ENCODE measurements around the gene SPIRE1. TPM values are rescaled to one million over a fixed set of nuclear protein-coding genes. Genes with fewer than 3 reads are reported as not detected.

The SPIRE1 gene
- total RNA-seq, 5 donors from 2014 or later (not counting 1 experiment from before 2014, with no cell fraction given): 1.1 to 2.9 (median 1.4) TPM

GRCh38 chr18:12639990-12640880 lies 17.7 kb downstream of the SPIRE1 start:
- no peaks in the 10 kb centered on the region for H3K9me3 Mint-ChIP-seq
- CTCF ChIA-PET: interaction anchor here in 1 of 2 donors (0.6 kb wide), 1 partner anchor 282 kb away, joined by 3 read pairs; no protein-coding TSS in a partner anchor

GRCh38 chr18:12638644-12639124 lies 19.2 kb downstream of the SPIRE1 start:
- H3K27ac ChIP-seq (ENCODE audit: low read length): no peak overlapping the region
- CTCF ChIA-PET: no interaction called here
- WGBS (ENCODE audit: insufficient coverage): 39% methylated on average over 2 of the region's 3 CpGs

More at GRCh38 chr18:12639990-12640880, 17.7 kb downstream of the SPIRE1 start:
- POLR2A ChIA-PET: no interaction called here
- H3K27ac Mint-ChIP-seq: no peak overlapping the region
- H3K4me1 ChIP-seq (ENCODE audit: control insufficient read depth in 1 of 2, extremely low read depth in 1 of 2, insufficient read depth in 2 of 2, low read length in 2 of 2): no peaks in the 10 kb centered on the region
- no peak overlapping the region for H3K27ac ChIP-seq (ENCODE audit: low read length)
- no peak for ATAC-seq (replicated peaks in 1 of 4)
- H3K36me3 Mint-ChIP-seq: no peaks in the 10 kb centered on the region
- no peaks in the 10 kb centered on the region for H3K9me3 ChIP-seq
- H3K4me3 ChIP-seq (ENCODE audit: control insufficient read depth in 1 of 2, extremely low read depth in 1 of 2, low read length in 1 of 2): no peak overlapping the region
- WGBS (ENCODE audit: insufficient coverage): 95% methylated on average over 3 of the region's 5 CpGs
- H3K4me1 Mint-ChIP-seq: no peaks in the 10 kb centered on the region
- H3K36me3 ChIP-seq (ENCODE audit: control insufficient read depth in 2 of 2, extremely low read depth in 1 of 2, insufficient read depth in 1 of 2, low read length in 1 of 2): no peaks in the 10 kb centered on the region
- no peaks in the 10 kb centered on the region for H3K27me3 ChIP-seq (replicated peaks in 1 of 2; ENCODE audit: control insufficient read depth in 2 of 2, extremely low read depth in 1 of 2, insufficient read depth in 2 of 2, low read length in 1 of 2)
- no peak overlapping the region for H3K4me3 Mint-ChIP-seq
- no peak for DNase-seq
- peaks cover 15 to 19% of the 10 kb centered on the region in 2 donors for H3K27me3 Mint-ChIP-seq

GRCh38 chr18:12637901-12638643 lies 19.8 kb downstream of the SPIRE1 start:
- ChIA-PET POLR2A (no interaction called here), CTCF (no interaction called here)
- H3K4me3 Mint-ChIP-seq: no peak overlapping the region
- no peak overlapping the region for H3K27ac Mint-ChIP-seq
- Histone ChIP-seq H3K27ac (ENCODE audit: low read length) (no peak overlapping the region), H3K27me3 (replicated peaks in 1 of 2; ENCODE audit: control insufficient read depth in 2 of 2, extremely low read depth in 1 of 2, insufficient read depth in 2 of 2, low read length in 1 of 2) (no peaks in the 10 kb centered on the region), H3K9me3 (no peaks in the 10 kb centered on the region), H3K4me1 (ENCODE audit: control insufficient read depth in 1 of 2, extremely low read depth in 1 of 2, insufficient read depth in 2 of 2, low read length in 2 of 2) (no peaks in the 10 kb centered on the region), H3K4me3 (ENCODE audit: control insufficient read depth in 1 of 2, extremely low read depth in 1 of 2, low read length in 1 of 2) (no peak overlapping the region), H3K36me3 (ENCODE audit: control insufficient read depth in 2 of 2, extremely low read depth in 1 of 2, insufficient read depth in 1 of 2, low read length in 1 of 2) (no peaks in the 10 kb centered on the region)
- ATAC-seq (replicated peaks in 1 of 4) (no peak), DNase-seq (no peak)
- H3K36me3 Mint-ChIP-seq: no peaks in the 10 kb centered on the region
- H3K27me3 Mint-ChIP-seq: peaks cover 12 to 14% of the 10 kb centered on the region in 2 donors
- H3K4me1 Mint-ChIP-seq: no peaks in the 10 kb centered on the region
- no peaks in the 10 kb centered on the region for H3K9me3 Mint-ChIP-seq
- WGBS (ENCODE audit: insufficient coverage): 100% methylated on average over 1 of the region's 4 CpGs

More at GRCh38 chr18:12638644-12639124, 19.2 kb downstream of the SPIRE1 start:
- H3K4me1 ChIP-seq (ENCODE audit: control insufficient read depth in 1 of 2, extremely low read depth in 1 of 2, insufficient read depth in 2 of 2, low read length in 2 of 2): no peaks in the 10 kb centered on the region
- no peaks in the 10 kb centered on the region for H3K27me3 ChIP-seq (replicated peaks in 1 of 2; ENCODE audit: control insufficient read depth in 2 of 2, extremely low read depth in 1 of 2, insufficient read depth in 2 of 2, low read length in 1 of 2)
- H3K9me3 Mint-ChIP-seq: no peaks in the 10 kb centered on the region
- no peak overlapping the region for H3K4me3 Mint-ChIP-seq
- H3K27me3 Mint-ChIP-seq: peaks cover 15 to 19% of the 10 kb centered on the region in 2 donors
- H3K27ac Mint-ChIP-seq: no peak overlapping the region
- ATAC-seq (replicated peaks in 1 of 4) (no peak), DNase-seq (no peak)
- POLR2A ChIA-PET: no interaction called here
- no peaks in the 10 kb centered on the region for H3K36me3 Mint-ChIP-seq
- no peak overlapping the region for H3K4me3 ChIP-seq (ENCODE audit: control insufficient read depth in 1 of 2, extremely low read depth in 1 of 2, low read length in 1 of 2)
- H3K9me3 ChIP-seq: no peaks in the 10 kb centered on the region
- H3K36me3 ChIP-seq (ENCODE audit: control insufficient read depth in 2 of 2, extremely low read depth in 1 of 2, insufficient read depth in 1 of 2, low read length in 1 of 2): no peaks in the 10 kb centered on the region
- no peaks in the 10 kb centered on the region for H3K4me1 Mint-ChIP-seq

GRCh38 chr18:12637393-12637792 lies 20.5 kb downstream of the SPIRE1 start:
- H3K4me1 ChIP-seq (ENCODE audit: control insufficient read depth in 1 of 2, extremely low read depth in 1 of 2, insufficient read depth in 2 of 2, low read length in 2 of 2): no peaks in the 10 kb centered on the region
- H3K4me3 Mint-ChIP-seq: no peak overlapping the region
- no peaks in the 10 kb centered on the region for H3K4me1 Mint-ChIP-seq
- no peaks in the 10 kb centered on the region for H3K9me3 ChIP-seq
- H3K27ac Mint-ChIP-seq: no peak overlapping the region
- ATAC-seq (replicated peaks in 1 of 4) (no peak), DNase-seq (no peak)
- ChIA-PET CTCF (no interaction called here), POLR2A (no interaction called here)
- H3K9me3 Mint-ChIP-seq: no peaks in the 10 kb centered on the region
- no peaks in the 10 kb centered on the region for H3K27me3 ChIP-seq (replicated peaks in 1 of 2; ENCODE audit: control insufficient read depth in 2 of 2, extremely low read depth in 1 of 2, insufficient read depth in 2 of 2, low read length in 1 of 2)
- H3K27ac ChIP-seq (ENCODE audit: low read length): no peak overlapping the region
- H3K36me3 ChIP-seq (ENCODE audit: control insufficient read depth in 2 of 2, extremely low read depth in 1 of 2, insufficient read depth in 1 of 2, low read length in 1 of 2): no peaks in the 10 kb centered on the region
- WGBS (ENCODE audit: insufficient coverage): no CpG with 5 or more reads among the region's 3 CpGs
- H3K27me3 Mint-ChIP-seq: peaks cover 8 to 11% of the 10 kb centered on the region in 2 donors
- no peaks in the 10 kb centered on the region for H3K36me3 Mint-ChIP-seq
- no peak overlapping the region for H3K4me3 ChIP-seq (ENCODE audit: control insufficient read depth in 1 of 2, extremely low read depth in 1 of 2, low read length in 1 of 2)

GRCh38 chr18:12631831-12632477 lies 26.0 kb downstream of the SPIRE1 start:
- H3K9me3 Mint-ChIP-seq: no peaks in the 10 kb centered on the region
- Histone ChIP-seq H3K27me3 (replicated peaks in 1 of 2; ENCODE audit: control insufficient read depth in 2 of 2, extremely low read depth in 1 of 2, insufficient read depth in 2 of 2, low read length in 1 of 2) (no peaks in the 10 kb centered on the region), H3K4me3 (ENCODE audit: control insufficient read depth in 1 of 2, extremely low read depth in 1 of 2, low read length in 1 of 2) (no peak overlapping the region), H3K4me1 (ENCODE audit: control insufficient read depth in 1 of 2, extremely low read depth in 1 of 2, insufficient read depth in 2 of 2, low read length in 2 of 2) (no peaks in the 10 kb centered on the region), H3K36me3 (ENCODE audit: control insufficient read depth in 2 of 2, extremely low read depth in 1 of 2, insufficient read depth in 1 of 2, low read length in 1 of 2) (no peaks in the 10 kb centered on the region), H3K27ac (ENCODE audit: low read length) (no peak overlapping the region), H3K9me3 (no peaks in the 10 kb centered on the region)
- no peak overlapping the region for H3K4me3 Mint-ChIP-seq
- 76% methylated on average over 5 of the region's 6 CpGs for WGBS (ENCODE audit: insufficient coverage)
- peaks cover 3% of the 10 kb centered on the region for H3K36me3 Mint-ChIP-seq
- no peak for DNase-seq
- ChIA-PET CTCF (no interaction called here), POLR2A (interaction anchor here in 1 of 2 donors (0.6 kb wide), 1 partner anchor 32 kb away, joined by 6 read pairs; no protein-coding TSS in a partner anchor)
- ATAC-seq (replicated peaks in 1 of 4): no peak
- no peak overlapping the region for H3K27ac Mint-ChIP-seq
- peaks cover 0 to 6% of the 10 kb centered on the region in 2 donors for H3K27me3 Mint-ChIP-seq
- no peaks in the 10 kb centered on the region for H3K4me1 Mint-ChIP-seq

- H3K27ac ChIP-seq (ENCODE audit: low read length): no peak overlapping the region
- no CpG with 5 or more reads among the region's 7 CpGs for WGBS (ENCODE audit: insufficient coverage)
- CTCF ChIA-PET: no interaction called here
Measured at GRCh38 chr18:12630136-12630535, 27.8 kb downstream of the SPIRE1 start.

More at GRCh38 chr18:12630136-12630535, 27.8 kb downstream of the SPIRE1 start:
- Histone ChIP-seq H3K27me3 (replicated peaks in 1 of 2; ENCODE audit: control insufficient read depth in 2 of 2, extremely low read depth in 1 of 2, insufficient read depth in 2 of 2, low read length in 1 of 2) (no peaks in the 10 kb centered on the region), H3K36me3 (ENCODE audit: control insufficient read depth in 2 of 2, extremely low read depth in 1 of 2, insufficient read depth in 1 of 2, low read length in 1 of 2) (no peaks in the 10 kb centered on the region), H3K4me1 (ENCODE audit: control insufficient read depth in 1 of 2, extremely low read depth in 1 of 2, insufficient read depth in 2 of 2, low read length in 2 of 2) (no peaks in the 10 kb centered on the region), H3K9me3 (no peaks in the 10 kb centered on the region), H3K4me3 (ENCODE audit: control insufficient read depth in 1 of 2, extremely low read depth in 1 of 2, low read length in 1 of 2) (no peak overlapping the region)
- H3K27ac Mint-ChIP-seq: no peak overlapping the region
- DNase-seq (no peak), ATAC-seq (replicated peaks in 1 of 4) (no peak)
- peaks cover 0 to 6% of the 10 kb centered on the region in 2 donors for H3K27me3 Mint-ChIP-seq
- no peaks in the 10 kb centered on the region for H3K9me3 Mint-ChIP-seq
- peaks cover 3% of the 10 kb centered on the region for H3K36me3 Mint-ChIP-seq
- POLR2A ChIA-PET: no interaction called here
- H3K4me3 Mint-ChIP-seq: no peak overlapping the region
- H3K4me1 Mint-ChIP-seq: no peaks in the 10 kb centered on the region

Measured in T-cell (primary cell).